Keratinocyte (primary cell): ENCODE data around the gene MGMT. TPM values are rescaled to one million over a fixed set of nuclear protein-coding genes. Genes with fewer than 3 reads are reported as not detected.

Experiments
- DNase-seq: peaks from one replicate; pipeline ENCODE4 v3.0.0-alpha.2; 2011; ENCODE audit warnings: low read depth, missing footprints, low spot score
- FAIRE-seq: peaks from 2 replicates; lab custom pipeline; 2011; peaks lifted over from hg19 to GRCh38; lab: Jason Lieb, UNC
- H2AFZ ChIP-seq: 2 replicates; pipeline ENCODE4 v1.6.0; 2012; ENCODE audit warnings: low read length, control low read depth, inconsistent platforms; ENCODE audit not compliant: control insufficient read depth
- H3K27ac ChIP-seq: 2 replicates; pipeline ENCODE4 v1.5.1; 2011; ENCODE audit warnings: low read length; ENCODE audit not compliant: control insufficient read depth, insufficient read depth
- H3K27me3 ChIP-seq: 3 replicates; pipeline ENCODE4 v1.6.0; 2011; ENCODE audit warnings: low read length; ENCODE audit not compliant: control insufficient read depth, insufficient read depth; ENCODE audit errors: extremely low read depth
- H3K36me3 ChIP-seq, 2 experiments: 2 replicates in 1 of 2; 3 replicates in 1 of 2; pipeline ENCODE4 v1.5.1; 2011; ENCODE audit warnings: low read length in 2 of 2, mild to moderate bottlenecking in 1 of 2; ENCODE audit not compliant: control insufficient read depth in 2 of 2, insufficient read depth in 2 of 2; ENCODE audit errors: extremely low read depth in 1 of 2
- H3K4me1 ChIP-seq: 3 replicates; pipeline ENCODE4 v1.5.1; 2011; ENCODE audit warnings: low read length; ENCODE audit not compliant: control insufficient read depth, insufficient read depth; ENCODE audit errors: extremely low read depth
- H3K4me2 ChIP-seq: 3 replicates; pipeline ENCODE4 v1.6.0; 2011; ENCODE audit warnings: low read depth, low read length; ENCODE audit not compliant: control insufficient read depth, insufficient read depth; ENCODE audit errors: extremely low read depth
- H3K4me3 ChIP-seq, 3 experiments: fragments of 200-600 bp in 1 of 3; sonication (generic) in 1 of 3; 2 replicates in 2 of 3; 3 replicates in 1 of 3; pipeline ENCODE4 v1.5.1; 2011 to 2016; ENCODE audit warnings: low read length in 3 of 3, mild to moderate bottlenecking in 3 of 3, control low read depth in 2 of 3, inconsistent platforms in 1 of 3, low read depth in 1 of 3, mixed read lengths in 1 of 3, mixed run types in 1 of 3, moderate library complexity in 1 of 3; ENCODE audit not compliant: control insufficient read depth in 2 of 3, insufficient read depth in 2 of 3; ENCODE audit errors: extremely low read depth in 1 of 3
- H3K79me2 ChIP-seq: 2 replicates; pipeline ENCODE4 v1.6.0; 2012; ENCODE audit warnings: low read length; ENCODE audit not compliant: control insufficient read depth, insufficient read depth
- H3K9ac ChIP-seq: 3 replicates; pipeline ENCODE4 v1.6.0; 2011; ENCODE audit warnings: low read length; ENCODE audit not compliant: control insufficient read depth, insufficient read depth; ENCODE audit errors: extremely low read depth
- H3K9me1 ChIP-seq: 3 replicates; pipeline ENCODE4 v1.6.0; 2011; ENCODE audit warnings: low read length; ENCODE audit not compliant: control insufficient read depth, insufficient read depth; ENCODE audit errors: extremely low read depth
- H3K9me3 ChIP-seq: 2 replicates; pipeline ENCODE4 v1.5.1; 2012; ENCODE audit warnings: low read depth, low read length; ENCODE audit not compliant: control insufficient read depth
- H4K20me1 ChIP-seq: 3 replicates; pipeline ENCODE4 v1.6.0; 2011; ENCODE audit warnings: low read length; ENCODE audit not compliant: control insufficient read depth, insufficient read depth; ENCODE audit errors: extremely low read depth
- CTCF ChIP-seq, 3 experiments: IDR thresholded peaks in 1 of 3; conservative IDR thresholded peaks in 1 of 3; optimal IDR thresholded peaks in 1 of 3; 2 replicates in 2 of 3; 3 replicates in 1 of 3; pipeline versions ENCODE3 to v1.5.1; 2011; ENCODE audit warnings: low read length in 3 of 3, mild to moderate bottlenecking in 3 of 3, moderate library complexity in 2 of 3, control low read depth in 1 of 3, inconsistent platforms in 1 of 3; ENCODE audit not compliant: insufficient read depth in 2 of 3; ENCODE audit errors: extremely low read depth in 1 of 3
- EZH2 ChIP-seq: IDR thresholded peaks from one replicate; pipeline ENCODE4 v1.6.1; 2012; ENCODE audit warnings: inconsistent platforms, mild to moderate bottlenecking, low read length, moderate library complexity
- dilution Hi-C: fragments of 300-500 bp; cut with MboI; formaldehyde crosslinking; loops from one replicate; pipeline ENCODE4 v1.7.0; 2020; ENCODE audit warnings: low sequenced_read_pairs; ENCODE audit not compliant: extremely low pct_ligation_motif_present
- polyA plus RNA-seq, 5 experiments: library from polyadenylated mRNA; depleted of rRNA in 3 of 5; stranded (reverse) in 3 of 5; stranded (forward) in 1 of 5; unstranded in 1 of 5; fragments of >200 nt; gene quantifications; 1 replicate in 1 of 5; 2 replicates in 3 of 5; 3 replicates in 1 of 5; pipeline versions ENCODE4 v1.2.1 to v1.2.3, GENCODE V29; 2011 to 2012; ENCODE audit warnings: missing spikeins in 2 of 5, low read depth in 1 of 5, low replicate concordance in 1 of 5

MGMT gene
- polyA plus RNA-seq, 1 donor (not counting 4 experiments of a cell fraction or from before 2014, with no cell fraction given), result 15.2 TPM

- H3K9ac ChIP-seq, result no peak overlapping the region
- no peak for DNase-seq
- no peak overlapping the region for H3K4me2 ChIP-seq
- H3K27ac ChIP-seq, result no peak overlapping the region
- TF ChIP-seq EZH2 (no peak), CTCF (optimal IDR thresholded peaks at IDR 0.05 in 1 of 3, IDR thresholded peaks at IDR 0.05 in 1 of 3, conservative IDR thresholded peaks at IDR 0.05 in 1 of 3; ENCODE audit: extremely low read depth in 1 of 3, insufficient read depth in 2 of 3, low read length in 3 of 3) (no peak)
- dilution Hi-C loops, result no loop called here
- no peaks in the 10 kb centered on the region for H3K9me1 ChIP-seq
- no peak for FAIRE-seq
- H2AFZ ChIP-seq, result no peak overlapping the region
- H3K36me3 ChIP-seq, result no peaks in the 10 kb centered on the region
- H4K20me1 ChIP-seq, result no peaks in the 10 kb centered on the region
- no peak overlapping the region for H3K4me3 ChIP-seq
- no peaks in the 10 kb centered on the region for H3K27me3 ChIP-seq
- H3K4me1 ChIP-seq, result no peaks in the 10 kb centered on the region
- no peaks in the 10 kb centered on the region for H3K9me3 ChIP-seq
- no peaks in the 10 kb centered on the region for H3K79me2 ChIP-seq
Observed at GRCh38 chr10:129660569-129660968, 193.5 kb downstream of the MGMT start.

GRCh38 chr10:129662426-129662825 is 195.4 kb downstream of the MGMT start:
- no peak overlapping the region for H3K9ac ChIP-seq
- H3K9me3 ChIP-seq, result no peaks in the 10 kb centered on the region
- H3K79me2 ChIP-seq, result no peaks in the 10 kb centered on the region
- H2AFZ ChIP-seq, result no peak overlapping the region
- no peaks in the 10 kb centered on the region for H4K20me1 ChIP-seq
- FAIRE-seq (no peak), DNase-seq (no peak)
- no peak overlapping the region for H3K4me3 ChIP-seq
- dilution Hi-C loops, result no loop called here
- no peaks in the 10 kb centered on the region for H3K27me3 ChIP-seq
- H3K4me2 ChIP-seq, result no peak overlapping the region
- no peaks in the 10 kb centered on the region for H3K9me1 ChIP-seq
- TF ChIP-seq EZH2, result no peak
- no peak for TF ChIP-seq CTCF (optimal IDR thresholded peaks at IDR 0.05 in 1 of 3, IDR thresholded peaks at IDR 0.05 in 1 of 3, conservative IDR thresholded peaks at IDR 0.05 in 1 of 3; ENCODE audit: extremely low read depth in 1 of 3, insufficient read depth in 2 of 3, low read length in 3 of 3)
- no peak overlapping the region for H3K27ac ChIP-seq
- no peaks in the 10 kb centered on the region for H3K4me1 ChIP-seq
- H3K36me3 ChIP-seq, result no peaks in the 10 kb centered on the region
